NB4 (cell line): ENCODE data around the gene EIF1.

Experiments
- DNase-seq: peaks from one replicate; pipeline ENCODE4 v3.0.0; 2010; ENCODE audit warnings: low read depth
- H3K4me3 ChIP-seq: one replicate; pipeline ENCODE4 v1.5.1; 2011; ENCODE audit warnings: mild to moderate bottlenecking, low read depth, low read length, moderate library complexity
- CTCF ChIP-seq: IDR thresholded peaks from one replicate; pipeline ENCODE4 v1.5.1; 2012; ENCODE audit warnings: low read depth, low read length
- MAX ChIP-seq: IDR thresholded peaks from 2 replicates; pipeline ENCODE4 v1.6.1; 2011; ENCODE audit warnings: low read depth, low read length
- MYC ChIP-seq: IDR thresholded peaks from 2 replicates; pipeline ENCODE4 v1.6.1; 2011; ENCODE audit warnings: low read depth, low read length
- POLR2A ChIP-seq: IDR thresholded peaks from 2 replicates; pipeline ENCODE4 v1.6.1; 2011; ENCODE audit warnings: mild to moderate bottlenecking; ENCODE audit not compliant: insufficient read length; ENCODE audit errors: extremely low read depth

Gene EIF1

GRCh38 chr17:41731836-41732235 is 43.2 kb downstream of the EIF1 start:
- no peak overlapping the region for H3K4me3 ChIP-seq
- DNase-seq = no peak
- no peak for TF ChIP-seq MYC
- no peak for TF ChIP-seq MAX
- TF ChIP-seq POLR2A = no peak
- TF ChIP-seq CTCF = no peak

- no peak overlapping the region for H3K4me3 ChIP-seq
Measured at GRCh38 chr17:41733348-41734138, 44.9 kb downstream of the EIF1 start.

GRCh38 chr17:41734139-41734948 is 45.7 kb downstream of the EIF1 start, which contains the start of gene HAP1:
Gene HAP1 (minus strand): TSS chr17:41734643. CDS start chr17:41734634, 9 bp downstream.
- no peak for DNase-seq
- no peak for TF ChIP-seq POLR2A
- no peak for TF ChIP-seq MAX
- TF ChIP-seq CTCF = no peak
- TF ChIP-seq MYC = no peak
- no peak within 1 kb of the TSS for H3K4me3 ChIP-seq

More at GRCh38 chr17:41733348-41734138, 44.9 kb downstream of the EIF1 start:
- DNase-seq = no peak
- TF ChIP-seq MYC (no peak), MAX (no peak), POLR2A (no peak), CTCF (no peak)

- DNase-seq = no peak
- H3K4me3 ChIP-seq = no peak overlapping the region
- TF ChIP-seq CTCF (no peak), MAX (no peak), POLR2A (no peak), MYC (no peak)
Measured at GRCh38 chr17:41734949-41735313, 46.2 kb downstream of the EIF1 start.

- no peak overlapping the region for H3K4me3 ChIP-seq
- no peak for DNase-seq
- no peak for TF ChIP-seq CTCF
- TF ChIP-seq MAX = no peak
- no peak for TF ChIP-seq MYC
- TF ChIP-seq POLR2A = no peak
Measured at GRCh38 chr17:41735744-41736143, 47.1 kb downstream of the EIF1 start.
